ENCODE data around the gene RBP7. TPM values are rescaled to one million over a fixed set of nuclear protein-coding genes. Genes with fewer than 3 reads are reported as not detected.

Gene RBP7
- total RNA-seq, 1 donor from 2014 or later, result not detected

- POLR2A ChIA-PET, result no interaction called here
- no peak overlapping the region for H3K4me3 Mint-ChIP-seq
- CTCF ChIA-PET, result no interaction called here
- no peak overlapping the region for H3K27ac Mint-ChIP-seq
- no peaks in the 10 kb centered on the region for H3K27me3 Mint-ChIP-seq
- H3K9me3 Mint-ChIP-seq, result no peaks in the 10 kb centered on the region
- no peak for TF ChIP-seq CTCF (IDR thresholded peaks at IDR 0.05)
- H3K4me1 Mint-ChIP-seq, result peaks cover 19% of the 10 kb centered on the region
- DNase-seq (no peak), ATAC-seq (ENCODE audit: low read depth) (no peak)
- H3K36me3 Mint-ChIP-seq (ENCODE audit: low read depth), result peaks cover 56% of the 10 kb centered on the region
- intact Hi-C loops (cut with micrococcal nuclease), result no loop called here
Measured at GRCh38 chr1:10045480-10046355, 48.7 kb downstream of the RBP7 start.

- Mint-ChIP-seq H3K4me3 (no peak overlapping the region), H3K36me3 (ENCODE audit: low read depth) (peaks cover 59% of the 10 kb centered on the region), H3K4me1 (peaks cover 19% of the 10 kb centered on the region), H3K27ac (no peak overlapping the region), H3K9me3 (no peaks in the 10 kb centered on the region), H3K27me3 (no peaks in the 10 kb centered on the region)
- TF ChIP-seq CTCF (IDR thresholded peaks at IDR 0.05), result no peak
- intact Hi-C loops (cut with micrococcal nuclease), result no loop called here
- ATAC-seq (ENCODE audit: low read depth), result no peak
- ChIA-PET CTCF (interaction anchor here (0.6 kb wide), 1 partner anchor 551 kb away, joined by 4 read pairs; no protein-coding TSS in a partner anchor), POLR2A (no interaction called here)
- DNase-seq, result no peak
Measured at GRCh38 chr1:10046356-10047085, 49.5 kb downstream of the RBP7 start.

- no peak for TF ChIP-seq CTCF (IDR thresholded peaks at IDR 0.05)
- Mint-ChIP-seq H3K4me3 (no peak overlapping the region), H3K27ac (no peak overlapping the region), H3K27me3 (no peaks in the 10 kb centered on the region), H3K36me3 (ENCODE audit: low read depth) (peaks cover 63% of the 10 kb centered on the region), H3K4me1 (peaks cover 19% of the 10 kb centered on the region), H3K9me3 (no peaks in the 10 kb centered on the region)
- ChIA-PET CTCF (no interaction called here), POLR2A (no interaction called here)
- no peak for ATAC-seq (ENCODE audit: low read depth)
- no peak for DNase-seq
- intact Hi-C loops (cut with micrococcal nuclease), result no loop called here
Measured at GRCh38 chr1:10048601-10049000, 51.6 kb downstream of the RBP7 start.

- no peak overlapping the region for H3K4me3 Mint-ChIP-seq
- POLR2A ChIA-PET, result no interaction called here
Measured at GRCh38 chr1:10050611-10051010, 53.6 kb downstream of the RBP7 start.

More at GRCh38 chr1:10050611-10051010, 53.6 kb downstream of the RBP7 start:
- Mint-ChIP-seq H3K36me3 (ENCODE audit: low read depth) (peaks cover 58% of the 10 kb centered on the region), H3K4me1 (peaks cover 16% of the 10 kb centered on the region), H3K27me3 (no peaks in the 10 kb centered on the region), H3K27ac (no peak overlapping the region), H3K9me3 (no peaks in the 10 kb centered on the region)
- ATAC-seq (ENCODE audit: low read depth), result no peak
- CTCF ChIA-PET, result interaction anchor here (0.8 kb wide), 1 partner anchor 109 kb away, joined by 3 read pairs; no protein-coding TSS in a partner anchor
- no peak for TF ChIP-seq CTCF (IDR thresholded peaks at IDR 0.05)
- DNase-seq, result no peak
- intact Hi-C loops (cut with micrococcal nuclease), result no loop called here

Measured in activated B cell treated with CpG ODN at 0.5 μM for 24 hours (primary cell).